Activated gamma-delta T cell treated with anti-CD3 and anti-CD28 coated beads, Interleukin-2, amount 50 U/mL, for 16 hours (primary cell): Measurements from ENCODE around the gene DNAJC1.
"Not testable (repeated sequence)": the region's sequence is repeated elsewhere in the genome, so short reads cannot be mapped to it uniquely, and the experiment has no call there.

ENCODE experiments used
- DNase-seq: peaks from one replicate; pipeline ENCODE4 v3.0.0-alpha.2; 2020; ENCODE audit warnings: low read depth

DNAJC1 gene, protein sequence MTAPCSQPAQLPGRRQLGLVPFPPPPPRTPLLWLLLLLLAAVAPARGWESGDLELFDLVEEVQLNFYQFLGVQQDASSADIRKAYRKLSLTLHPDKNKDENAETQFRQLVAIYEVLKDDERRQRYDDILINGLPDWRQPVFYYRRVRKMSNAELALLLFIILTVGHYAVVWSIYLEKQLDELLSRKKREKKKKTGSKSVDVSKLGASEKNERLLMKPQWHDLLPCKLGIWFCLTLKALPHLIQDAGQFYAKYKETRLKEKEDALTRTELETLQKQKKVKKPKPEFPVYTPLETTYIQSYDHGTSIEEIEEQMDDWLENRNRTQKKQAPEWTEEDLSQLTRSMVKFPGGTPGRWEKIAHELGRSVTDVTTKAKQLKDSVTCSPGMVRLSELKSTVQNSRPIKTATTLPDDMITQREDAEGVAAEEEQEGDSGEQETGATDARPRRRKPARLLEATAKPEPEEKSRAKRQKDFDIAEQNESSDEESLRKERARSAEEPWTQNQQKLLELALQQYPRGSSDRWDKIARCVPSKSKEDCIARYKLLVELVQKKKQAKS

DNA sequence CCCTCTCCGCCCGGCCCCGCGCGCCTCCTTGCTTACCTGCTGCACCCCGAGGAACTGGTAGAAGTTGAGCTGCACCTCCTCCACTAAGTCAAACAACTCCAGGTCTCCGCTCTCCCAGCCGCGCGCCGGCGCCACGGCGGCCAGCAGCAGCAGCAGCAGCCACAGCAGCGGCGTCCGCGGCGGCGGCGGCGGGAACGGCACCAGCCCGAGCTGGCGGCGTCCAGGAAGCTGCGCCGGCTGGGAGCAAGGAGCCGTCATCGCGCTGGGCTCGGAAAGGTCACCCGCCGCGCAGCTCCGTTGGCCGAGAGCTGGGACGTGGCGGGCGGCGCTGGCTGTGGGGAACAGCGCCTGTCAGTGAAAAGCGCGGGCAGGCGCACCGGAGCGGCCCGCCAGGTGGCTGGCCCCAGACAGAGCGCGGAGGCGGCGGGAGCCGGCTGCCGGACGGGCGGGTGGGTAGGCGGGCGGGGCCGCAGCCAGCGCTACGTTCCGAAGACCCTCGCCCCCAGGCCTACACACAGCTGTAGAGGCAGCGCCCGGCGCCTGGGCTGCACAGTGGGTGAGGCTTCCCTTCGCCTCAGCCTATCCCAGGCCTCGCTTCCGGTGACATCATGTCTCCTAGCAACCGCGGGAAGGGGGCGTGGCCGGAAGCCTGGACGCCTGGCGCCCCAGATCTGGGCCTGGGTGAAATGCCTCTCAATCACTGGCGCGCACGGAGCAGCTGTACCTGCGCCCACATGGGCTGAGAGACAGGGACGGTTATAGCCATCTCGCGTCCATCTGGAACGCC lies at the start of gene DNAJC1:
DNAJC1 (minus strand) TSS at position 554 of the 787 bp plus-strand sequence; CDS start at position 258, 296 bp downstream.
- DNase-seq: peak; percentile 98

DNA sequence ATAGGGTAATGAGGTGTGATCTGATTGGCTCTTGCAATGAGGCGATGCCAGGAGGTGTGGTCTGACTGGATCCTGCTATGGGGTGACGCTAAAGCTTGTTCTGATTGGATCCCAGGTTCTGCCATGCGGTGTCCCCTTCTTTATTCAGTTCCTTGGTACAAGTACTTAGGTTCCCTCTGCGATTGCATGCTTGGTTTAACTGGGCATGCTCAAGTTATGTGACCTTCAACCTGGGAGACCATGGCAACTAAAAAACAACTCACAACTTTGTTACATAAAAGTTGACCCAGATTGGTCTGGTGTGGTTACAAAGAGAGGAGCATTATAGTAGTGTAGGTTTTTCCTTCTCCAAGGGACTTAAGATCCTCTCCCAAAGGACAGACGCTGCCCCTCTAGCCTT lies 49.5 kb upstream of the DNAJC1 start:
- DNase-seq: no peak

DNA sequence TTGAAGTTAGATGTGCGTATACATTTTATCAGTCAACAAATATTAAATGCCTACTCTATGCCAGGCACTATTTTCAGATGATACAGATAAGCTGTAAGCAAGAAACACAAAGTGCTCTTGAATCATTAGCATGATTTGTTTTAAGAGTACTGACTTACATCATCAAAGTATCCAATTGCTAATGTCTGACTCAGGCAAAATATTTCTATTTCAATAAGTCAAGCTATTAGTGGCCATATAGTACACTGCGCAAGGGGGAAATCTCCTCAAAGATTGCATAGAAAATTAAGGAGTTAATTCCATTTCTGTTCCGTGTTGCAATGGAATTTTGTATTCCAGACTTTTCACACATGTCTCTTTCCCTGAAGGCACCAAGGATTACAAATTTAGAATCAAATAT lies 46.1 kb upstream of the DNAJC1 start:
- no peak for DNase-seq

DNA sequence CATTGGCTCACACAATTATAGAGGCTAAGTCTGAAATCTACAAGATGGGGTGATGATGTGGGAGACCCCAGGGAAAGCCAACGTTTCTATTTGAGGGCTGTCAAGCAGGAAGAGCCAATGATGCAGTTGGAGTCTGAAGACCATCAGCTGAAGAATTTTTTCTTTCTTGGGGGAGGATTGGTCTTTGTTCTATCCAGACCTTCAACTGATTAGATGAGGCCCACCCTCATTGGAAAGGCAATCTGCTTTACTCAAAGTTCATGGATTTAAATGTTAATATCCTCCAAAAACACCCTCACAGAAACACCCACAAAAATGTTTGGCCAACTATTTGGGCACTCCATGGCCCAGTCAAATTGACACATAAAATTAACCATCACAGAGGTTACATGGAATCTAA lies 44.3 kb upstream of the DNAJC1 start:
- no peak for DNase-seq

DNA sequence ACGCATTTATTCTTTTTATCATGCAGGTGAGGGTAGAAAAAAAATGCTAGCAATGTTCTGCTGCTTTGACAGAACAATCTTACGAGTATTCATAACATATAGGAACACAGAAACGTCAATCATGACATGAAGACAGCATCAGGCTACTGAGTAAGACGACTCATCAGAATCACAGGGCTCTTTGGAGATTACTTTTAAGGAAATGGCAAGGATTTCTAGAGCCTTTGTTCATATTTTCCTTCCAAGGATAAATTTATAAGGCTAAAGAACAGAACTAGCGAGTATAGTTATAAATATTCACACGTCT lies 39.8 kb upstream of the DNAJC1 start:
- no peak for DNase-seq

DNA sequence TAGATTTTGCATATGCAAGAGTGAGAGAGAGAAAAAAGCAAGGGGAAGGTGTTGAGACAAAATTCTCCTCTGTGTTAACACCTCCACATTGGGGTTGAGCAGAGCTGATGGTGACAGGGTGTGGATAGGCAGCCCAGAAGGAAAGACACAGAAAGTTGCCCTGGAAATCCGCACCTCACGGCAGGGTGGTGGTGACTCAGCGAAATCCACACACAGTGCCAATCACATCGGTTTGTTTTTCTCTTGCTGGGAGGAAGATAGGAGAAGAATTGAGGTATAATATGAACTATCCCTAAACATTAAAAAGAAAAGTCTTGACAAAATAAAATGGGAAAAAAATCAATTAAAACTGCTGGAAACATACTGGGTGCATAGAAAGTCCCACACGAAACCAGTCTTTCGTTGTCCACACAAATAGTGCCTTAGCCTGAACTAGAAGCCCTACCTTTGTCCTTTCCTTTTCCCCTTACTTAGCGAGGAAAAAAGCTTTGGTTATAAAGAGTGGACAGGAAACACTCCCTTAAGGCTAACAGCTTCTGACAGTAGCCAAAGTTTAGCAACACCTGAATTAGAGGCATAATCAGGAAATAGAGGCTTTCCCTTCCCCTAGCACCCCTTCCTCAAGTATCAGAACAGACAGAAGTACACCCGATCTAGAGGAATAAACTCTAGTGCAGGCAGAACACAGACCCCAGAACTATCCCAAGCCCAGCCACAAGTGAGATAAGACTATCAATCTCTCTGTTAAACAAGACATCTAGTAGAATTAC lies 39.2 kb upstream of the DNAJC1 start:
- DNase-seq: no peak

DNA sequence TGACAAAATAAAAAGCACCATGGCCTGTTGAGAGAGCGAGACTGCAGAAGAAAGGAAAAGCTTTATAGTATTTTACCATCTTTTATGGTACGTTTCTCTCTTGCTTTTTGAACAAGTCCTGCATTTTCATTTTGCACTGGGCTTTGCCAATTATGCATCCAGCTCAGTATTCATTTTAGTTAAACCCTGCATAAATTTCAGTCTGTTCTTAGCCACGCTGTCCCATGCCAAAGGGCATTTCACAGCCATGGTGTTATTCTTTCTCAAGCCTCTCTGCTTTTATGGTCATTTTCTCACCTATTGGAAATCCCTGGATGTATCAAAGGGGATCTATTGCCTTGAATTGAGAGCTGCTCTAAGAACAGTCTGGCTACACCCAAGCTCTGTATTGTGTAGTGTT lies 30.8 kb upstream of the DNAJC1 start:
- DNase-seq: no peak

DNA sequence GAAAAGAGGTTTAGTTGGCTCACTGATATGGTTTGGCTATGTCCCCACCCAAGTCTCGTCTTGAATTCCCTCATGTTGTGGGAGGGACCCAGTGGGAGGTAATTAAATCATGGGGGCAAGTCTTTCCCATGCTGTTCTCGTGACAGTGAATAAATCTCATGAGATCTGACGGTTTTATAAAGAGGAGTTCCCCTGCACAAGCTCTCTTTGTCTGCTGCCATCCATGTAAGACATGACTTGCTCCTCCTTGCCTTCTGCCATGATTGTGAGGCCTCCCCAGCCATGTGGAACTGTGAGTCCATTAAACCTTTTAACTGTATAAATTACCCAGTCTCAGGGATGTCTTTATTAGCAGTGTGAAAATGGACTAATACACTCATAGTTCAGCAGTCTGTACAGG lies 28.7 kb upstream of the DNAJC1 start:
- DNase-seq: not testable (repeated sequence)

DNA sequence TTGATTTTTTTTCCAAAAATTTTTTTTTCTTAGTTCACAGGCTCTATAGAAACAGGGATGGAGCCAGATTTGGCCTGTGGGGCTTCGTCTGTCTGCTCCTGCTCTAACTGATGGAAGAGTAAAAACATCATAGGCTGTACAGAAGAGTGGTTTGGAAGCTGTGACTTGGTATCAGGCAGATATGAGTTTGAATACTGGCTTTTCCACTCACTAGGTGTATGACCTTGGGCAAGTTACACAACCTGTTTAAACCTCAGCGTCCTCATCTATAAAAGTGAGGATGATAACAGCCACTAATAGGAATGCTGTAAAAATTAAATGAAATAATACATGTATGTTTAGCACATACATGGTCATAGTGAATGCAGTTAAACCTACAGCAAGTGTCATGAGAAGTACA lies 26.9 kb upstream of the DNAJC1 start:
- no peak for DNase-seq

DNA sequence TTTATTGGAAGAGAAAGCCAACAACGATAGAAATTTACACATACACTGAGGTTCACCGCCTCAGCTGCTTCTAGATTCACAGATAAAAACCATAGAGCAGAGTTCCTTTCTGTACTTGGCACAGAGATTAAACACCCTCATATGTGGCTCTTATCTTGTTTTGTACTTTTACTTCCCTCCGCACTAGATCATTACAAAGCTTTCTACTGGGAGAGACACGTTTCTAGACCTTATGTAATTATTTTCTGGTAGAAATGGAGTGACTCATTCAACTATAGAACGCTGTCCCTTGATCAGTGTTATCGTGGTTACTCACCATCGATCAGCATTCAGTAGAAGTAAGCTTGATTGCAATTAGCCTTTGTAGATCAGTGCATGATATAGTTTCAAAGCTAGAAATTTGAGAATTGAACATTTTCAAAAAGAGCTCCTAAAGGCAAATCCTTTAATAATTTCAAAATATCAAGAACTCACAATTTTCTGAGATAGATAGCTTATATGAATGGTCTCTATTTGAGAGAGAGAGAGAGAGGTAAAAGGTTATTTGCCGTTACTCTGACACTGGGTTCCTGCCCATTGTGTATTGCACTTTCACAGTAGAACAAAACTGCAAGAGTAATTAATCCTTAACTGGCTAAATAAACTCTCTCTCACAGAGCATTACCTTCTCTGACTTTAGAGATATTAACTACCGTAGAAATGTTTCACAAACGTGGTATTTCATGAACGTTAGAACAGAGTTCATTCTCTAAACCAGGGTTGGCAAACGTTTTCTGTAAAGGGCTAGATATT lies 26.1 kb upstream of the DNAJC1 start:
- no peak for DNase-seq

DNA sequence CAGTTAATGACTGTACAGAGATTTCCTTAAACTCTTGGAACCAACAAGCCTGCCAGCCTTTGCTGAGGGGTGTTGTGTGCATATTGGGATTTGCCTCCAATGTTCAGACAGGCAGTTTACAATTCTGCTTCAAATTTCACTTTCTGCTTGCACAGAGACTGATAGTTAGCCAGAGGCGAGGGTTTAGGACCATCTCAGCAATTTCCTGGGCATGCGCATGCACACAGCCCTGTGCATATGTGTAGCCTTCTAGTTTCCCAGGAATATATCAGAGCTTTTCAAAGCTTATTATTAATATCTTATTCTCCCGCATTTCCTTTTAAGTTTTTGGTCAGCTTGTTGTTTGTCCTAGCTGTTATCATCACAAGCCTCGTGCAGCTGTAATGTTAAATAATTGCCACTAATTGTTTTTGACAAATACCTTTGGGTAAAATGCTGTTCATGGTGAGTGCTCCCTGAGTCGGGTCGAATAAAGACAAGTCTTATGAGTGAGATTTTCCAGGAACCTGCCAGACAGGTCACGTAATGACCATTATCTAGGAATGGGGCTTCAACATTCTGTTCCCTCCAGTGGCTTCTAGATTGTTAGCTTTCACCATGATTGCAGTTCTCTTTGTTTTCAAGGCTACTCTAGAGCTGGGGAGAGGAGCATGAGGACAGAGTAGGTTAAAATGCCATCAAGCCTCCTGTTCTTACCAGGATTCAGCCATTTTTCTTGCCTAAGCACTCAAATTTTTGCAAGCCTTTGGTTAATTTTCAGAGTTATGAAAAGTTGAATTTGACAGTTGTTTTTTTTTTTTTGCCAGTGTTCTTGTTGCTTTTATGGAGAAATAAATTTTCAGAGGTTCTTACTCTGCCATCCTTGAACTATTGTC lies 24.1 kb upstream of the DNAJC1 start:
- no peak for DNase-seq

DNA sequence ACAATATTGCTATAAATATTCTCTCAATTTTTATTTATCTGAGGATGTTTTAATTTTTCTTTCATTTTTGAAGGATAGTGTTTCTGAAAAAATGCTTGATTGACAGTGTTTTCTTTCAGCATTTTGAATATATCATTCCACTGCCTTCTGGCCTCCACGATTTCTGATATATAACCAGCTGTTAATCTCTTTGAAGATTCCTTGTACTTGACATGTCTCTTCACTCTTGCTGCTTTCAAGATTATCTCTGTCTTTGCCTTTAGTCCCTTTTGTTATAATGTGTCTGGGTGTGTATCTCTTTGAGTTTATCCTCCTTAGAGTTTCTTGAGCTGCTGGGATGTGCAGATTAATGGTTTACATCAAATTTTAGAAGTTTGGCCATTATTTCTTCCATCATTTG lies 22.8 kb upstream of the DNAJC1 start:
- DNase-seq: no peak

DNA sequence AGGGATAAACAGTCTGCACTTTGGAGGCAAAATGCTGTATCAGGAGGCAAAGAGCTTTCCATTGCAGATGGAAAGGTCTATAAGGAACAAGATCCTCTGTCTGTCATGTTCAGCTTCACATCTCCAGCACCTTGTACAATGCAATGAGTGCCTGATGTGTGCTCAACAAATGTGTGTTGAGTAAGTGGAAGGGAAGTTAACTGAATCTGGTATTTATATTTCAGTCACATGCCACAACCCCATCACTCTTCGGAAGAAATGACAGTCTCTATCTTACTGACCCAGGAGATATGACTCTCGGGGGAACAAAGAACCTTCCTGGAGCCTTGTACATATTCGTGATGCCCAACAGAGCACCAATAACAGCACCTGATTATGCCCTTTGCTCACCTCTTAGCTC lies 20.0 kb upstream of the DNAJC1 start:
- no peak for DNase-seq

DNA sequence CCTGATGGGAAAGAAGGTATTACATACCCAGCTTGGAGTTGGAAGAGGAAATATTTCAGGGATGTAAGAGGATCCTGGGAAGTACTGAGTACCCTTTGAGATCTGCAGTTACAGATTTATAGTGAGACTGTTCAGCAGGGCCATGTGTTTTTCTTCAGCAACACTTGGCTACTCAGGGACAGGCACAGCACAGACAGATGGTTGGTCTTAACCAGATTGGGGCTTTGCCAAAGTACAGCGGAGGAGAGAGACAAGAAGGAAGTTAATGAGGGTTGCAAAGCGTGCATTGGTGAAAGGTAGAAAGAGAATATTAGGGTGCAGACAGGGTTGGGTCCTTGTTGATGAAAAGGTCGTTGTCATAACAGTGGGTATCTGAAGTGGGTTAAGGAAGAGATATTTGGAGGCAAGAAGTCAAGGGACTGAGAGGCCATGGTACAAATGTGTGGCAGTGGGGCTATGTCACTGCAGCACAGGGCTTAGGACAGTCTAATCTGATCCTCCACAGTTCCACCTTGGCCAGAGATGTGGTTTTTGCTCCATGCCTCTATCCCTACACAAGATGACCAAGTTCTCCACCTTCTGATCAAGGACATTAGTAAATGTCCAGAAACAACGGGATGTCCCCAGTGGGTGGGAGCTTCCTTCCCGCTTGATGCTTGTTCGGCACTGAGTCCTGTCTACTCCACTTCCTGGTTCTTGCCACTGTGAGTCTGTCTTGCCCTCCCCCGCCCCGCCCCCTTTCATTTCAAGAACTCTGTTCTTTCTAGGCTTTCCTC lies 18.9 kb upstream of the DNAJC1 start:
- no peak for DNase-seq

DNA sequence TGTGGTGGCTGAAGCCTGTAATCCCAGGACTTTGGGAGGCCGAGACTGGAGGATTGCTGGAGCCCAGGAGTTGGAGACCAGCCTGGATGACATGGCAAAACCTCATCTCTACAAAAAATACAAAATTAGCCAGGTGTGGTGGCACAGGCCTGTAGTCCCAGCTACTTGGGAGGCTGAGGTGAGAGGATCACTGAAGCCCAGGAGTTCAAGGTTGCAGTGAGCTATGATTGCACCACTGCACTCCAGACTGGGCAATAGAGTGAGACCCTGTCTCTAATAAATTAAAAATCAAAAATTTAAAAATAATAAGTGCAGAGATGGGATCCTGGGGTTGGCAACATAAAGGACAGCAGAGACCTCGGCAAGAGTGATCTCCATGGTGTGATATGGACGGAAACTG lies 17.6 kb upstream of the DNAJC1 start:
- DNase-seq: not testable (repeated sequence)

DNA sequence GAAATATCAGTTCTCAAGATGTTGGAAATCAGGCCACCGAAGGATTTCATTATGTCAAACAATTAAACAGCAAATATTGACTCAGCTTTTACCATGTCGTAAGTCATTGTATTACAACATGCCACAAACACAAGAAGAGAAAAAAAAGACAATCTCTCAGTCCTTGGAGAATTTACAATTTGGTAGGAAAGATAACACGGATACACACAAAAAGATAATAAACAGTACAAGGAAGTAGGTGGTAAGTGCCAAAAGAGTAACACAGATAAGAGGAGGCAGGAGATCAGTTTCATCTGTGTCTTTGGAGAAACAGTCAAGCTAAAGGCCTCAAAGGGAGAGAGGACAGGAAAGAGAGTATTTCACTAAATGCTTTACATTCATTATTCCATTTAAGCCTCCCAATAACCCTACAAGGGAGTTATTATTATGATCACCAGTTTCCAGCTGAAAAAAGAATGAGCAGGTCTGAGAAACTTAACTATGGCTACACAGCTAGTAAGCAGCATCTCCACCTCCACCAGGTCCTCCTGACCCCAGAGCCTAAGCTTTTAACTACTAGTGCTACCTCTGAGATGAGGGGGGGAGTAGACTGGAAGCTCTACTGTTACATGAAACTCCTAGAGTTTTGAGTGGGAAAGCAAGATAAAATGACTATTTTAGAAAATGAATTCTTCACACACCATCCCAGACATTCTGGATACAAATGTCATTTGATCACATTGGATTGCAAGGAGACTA lies 13.9 kb upstream of the DNAJC1 start:
- DNase-seq: no peak

DNA sequence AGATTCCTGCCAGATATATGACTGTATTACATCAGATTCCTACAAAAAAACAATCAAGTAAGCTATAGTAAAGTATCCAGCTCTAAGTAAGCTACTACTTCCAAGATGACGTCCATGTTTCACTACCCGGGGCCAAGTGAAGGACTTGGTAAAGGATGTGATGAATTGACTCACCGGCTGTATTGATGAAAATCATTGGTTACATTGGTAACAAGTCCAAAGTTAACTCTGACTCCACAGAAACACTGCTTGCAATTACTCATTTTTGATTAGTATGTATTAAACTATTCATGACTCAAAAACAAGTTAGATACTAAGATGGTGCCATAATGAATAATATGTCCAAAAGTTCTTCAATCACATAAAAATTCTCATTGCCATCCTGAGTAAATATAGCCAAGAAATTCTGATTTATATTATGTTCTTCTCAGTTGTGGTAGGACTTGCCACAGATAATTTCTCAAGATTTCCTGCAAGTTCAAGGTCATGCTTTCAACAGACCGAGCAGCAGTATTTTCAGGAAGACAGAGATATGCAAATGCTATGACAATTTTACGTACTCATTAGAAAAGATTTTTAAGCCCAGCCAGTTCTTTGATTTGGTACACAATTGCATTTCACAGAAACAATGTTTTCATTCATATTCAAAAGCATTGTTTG lies 12.6 kb upstream of the DNAJC1 start:
- DNase-seq: no peak

DNA sequence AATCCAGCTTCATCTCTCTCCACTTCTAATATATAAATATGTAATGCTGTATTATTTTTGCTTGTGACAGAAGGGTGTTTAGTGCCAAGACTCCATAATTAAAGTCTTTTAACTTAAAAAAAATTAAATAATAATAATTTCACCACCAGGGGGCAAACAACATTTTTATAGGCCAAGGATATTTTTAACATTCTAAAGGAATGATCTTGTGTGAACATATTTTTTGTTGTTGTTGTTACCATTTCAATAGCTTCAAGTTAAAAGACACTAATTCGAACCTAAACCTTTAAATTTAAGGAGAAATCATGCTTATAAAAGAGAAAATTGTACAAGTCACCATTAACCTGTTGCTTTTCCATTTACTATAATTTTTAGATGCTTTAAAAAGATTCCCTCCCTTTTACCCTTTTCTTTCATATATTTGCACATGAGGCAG lies 7.5 kb upstream of the DNAJC1 start:
- DNase-seq: no peak

DNA sequence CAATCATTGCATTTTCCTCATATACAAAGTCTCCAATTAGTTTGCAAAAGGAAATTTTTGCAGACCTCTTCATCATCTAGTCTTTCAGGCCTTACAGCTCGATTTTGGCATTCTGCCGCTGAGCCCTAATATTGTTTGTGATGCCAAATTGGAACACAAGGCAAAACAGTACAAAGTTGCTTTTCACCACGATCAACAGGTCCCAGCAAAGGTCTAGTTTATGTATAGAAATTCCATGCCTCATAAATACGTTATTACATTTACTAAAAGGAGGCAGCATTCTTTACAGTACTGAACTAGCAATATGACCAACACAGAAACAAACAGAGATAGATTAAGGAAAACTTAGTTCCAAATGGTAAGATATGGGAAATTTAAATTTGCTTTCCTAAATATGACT lies 7.0 kb upstream of the DNAJC1 start:
- no peak for DNase-seq
